ENCODE results near the gene FALEC. TPM values are rescaled to one million over a fixed set of nuclear protein-coding genes. Genes with fewer than 3 reads are reported as not detected.

Gene FALEC
- total and polyA plus RNA-seq, 8 donors, result 0.93 TPM; not detected in 7

DNA sequence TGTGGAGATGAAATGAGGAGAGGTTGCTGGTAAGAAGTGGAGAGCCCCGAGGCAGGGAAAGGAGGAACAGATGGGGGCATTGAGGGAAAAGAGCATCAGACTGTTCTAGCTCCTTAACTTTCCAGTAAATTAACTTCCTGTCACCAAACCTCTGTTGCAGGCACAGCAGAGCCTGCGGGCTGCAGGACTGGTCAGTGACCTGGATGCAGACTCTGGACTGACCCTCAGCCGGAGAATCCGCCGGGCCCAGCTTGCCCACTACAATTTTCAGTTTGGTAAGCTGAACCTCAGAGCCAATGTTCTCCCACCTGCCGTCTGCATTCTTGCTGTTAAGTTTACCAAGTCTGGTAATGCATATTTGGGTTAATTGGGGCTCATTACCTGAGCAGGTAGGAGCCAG lies 10.1 kb upstream of the FALEC start:
- TF ChIP-seq POLR2A (IDR thresholded peaks at IDR 0.05) (no peak), CTCF (IDR thresholded peaks at IDR 0.05) (no peak), POLR2AphosphoS5 (IDR thresholded peaks at IDR 0.05) (no peak), EP300 (IDR thresholded peaks at IDR 0.05) (no peak)
- no peak for DNase-seq
- no peaks in the 10 kb centered on the region for H3K27me3 ChIP-seq
- H3K27ac ChIP-seq, result no peak overlapping the region
- H3K9me3 ChIP-seq, result no peaks in the 10 kb centered on the region
- peaks cover 26 to 75% (median 67%) of the 10 kb centered on the region in 4 donors for H3K36me3 ChIP-seq
- intact Hi-C loops (cut with DNase I; ENCODE audit: low total_unique reads), result no loop called here
- H3K4me3 ChIP-seq, result no peak overlapping the region
- WGBS, 5 donors, result 85 to 92% (median 89%) methylated on average over 5 to 6 of the region's 6 CpGs
- H3K4me1 ChIP-seq, result peaks cover 0 to 22% (median 9%) of the 10 kb centered on the region in 4 donors

GRCh38 chr1:150507912-150508864 lies 7.4 kb upstream of the FALEC start, which contains the start of gene ECM1:
Gene ECM1, plus strand, starts transcription at chr1:150508109. Its CDS starts 101 bp downstream, at chr1:150508210.
- Histone ChIP-seq H3K4me3 (peak within 1 kb of the TSS in 3 of 4 donors; percentile 5 to 15 (median 7)), H3K27ac (peak within 1 kb of the TSS in 4 of 5 donors; percentile 60 to 71 (median 64)), H3K36me3 (peaks cover 26 to 62% (median 57%) of the 10 kb centered on the region in 4 donors), H3K27me3 (no peaks in the 10 kb centered on the region), H3K9me3 (no peaks in the 10 kb centered on the region), H3K4me1 (peaks cover 0 to 28% (median 9%) of the 10 kb centered on the region in 4 donors)
- WGBS, 5 donors, result 47 to 63% (median 53%) methylated on average over 6 to 7 of the region's 7 CpGs
- intact Hi-C loops (cut with DNase I; ENCODE audit: low total_unique reads), result no loop called here
- TF ChIP-seq CTCF (IDR thresholded peaks at IDR 0.05) (no peak), POLR2AphosphoS5 (IDR thresholded peaks at IDR 0.05) (peak in 1 of 3 donors; percentile 21)
- peak; percentile 33 to 60 for DNase-seq

DNA sequence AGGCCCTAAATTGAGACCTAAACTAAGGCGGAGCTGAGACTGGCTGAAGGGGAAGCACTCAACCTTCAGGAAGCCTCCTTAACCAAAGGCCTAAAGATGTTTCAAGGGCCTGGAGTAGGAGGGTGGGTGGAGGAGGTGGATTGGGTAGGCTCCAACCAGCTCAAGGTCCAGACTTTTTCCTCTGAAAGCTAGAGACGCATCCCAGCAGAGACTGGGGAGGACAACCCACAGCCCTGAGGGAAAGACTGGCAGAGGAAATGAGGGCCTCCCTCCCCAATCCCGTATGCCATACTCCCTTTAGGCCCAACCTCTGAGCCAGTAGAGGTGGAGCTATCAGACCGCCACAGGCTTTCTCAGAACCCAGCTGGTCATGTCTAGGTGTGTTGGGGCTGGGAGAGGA lies 6.6 kb upstream of the FALEC start:
- Histone ChIP-seq H3K9me3 (no peaks in the 10 kb centered on the region), H3K27ac (peak overlapping the region in 3 of 5 donors; percentile 61 to 71 (median 67)), H3K4me3 (no peak overlapping the region), H3K27me3 (no peaks in the 10 kb centered on the region), H3K36me3 (peaks cover 26 to 57% (median 52%) of the 10 kb centered on the region in 4 donors), H3K4me1 (peaks cover 0 to 34% (median 9%) of the 10 kb centered on the region in 4 donors)
- no peak for DNase-seq
- intact Hi-C loops (cut with DNase I; ENCODE audit: low total_unique reads), result no loop called here
- no peak for TF ChIP-seq POLR2AphosphoS5 (IDR thresholded peaks at IDR 0.05)
- no peak for TF ChIP-seq POLR2A (IDR thresholded peaks at IDR 0.05)
- no peak for TF ChIP-seq EP300 (IDR thresholded peaks at IDR 0.05)
- TF ChIP-seq CTCF (IDR thresholded peaks at IDR 0.05), result no peak
- 68 to 80% (median 73%) methylated on average over 4 of the region's 4 CpGs for WGBS, 5 donors

DNA sequence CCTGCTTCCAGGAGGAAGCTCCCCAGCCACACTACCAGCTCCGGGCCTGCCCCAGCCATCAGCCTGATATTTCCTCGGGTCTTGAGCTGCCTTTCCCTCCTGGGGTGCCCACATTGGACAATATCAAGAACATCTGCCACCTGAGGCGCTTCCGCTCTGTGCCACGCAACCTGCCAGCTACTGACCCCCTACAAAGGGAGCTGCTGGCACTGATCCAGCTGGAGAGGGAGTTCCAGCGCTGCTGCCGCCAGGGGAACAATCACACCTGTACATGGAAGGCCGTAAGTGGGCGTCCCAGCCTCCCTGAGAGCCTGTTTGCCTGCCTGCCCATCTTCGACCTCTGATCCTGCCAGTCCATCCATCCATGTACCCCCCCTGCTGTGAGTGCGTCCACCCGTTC lies 4.0 kb upstream of the FALEC start:
- no peak overlapping the region for H3K27ac ChIP-seq
- no peak overlapping the region for H3K4me3 ChIP-seq
- intact Hi-C loops (cut with DNase I; ENCODE audit: low total_unique reads), result no loop called here
- TF ChIP-seq POLR2A (IDR thresholded peaks at IDR 0.05), result no peak
- no peak for TF ChIP-seq EP300 (IDR thresholded peaks at IDR 0.05)
- no peak for TF ChIP-seq CTCF (IDR thresholded peaks at IDR 0.05)
- TF ChIP-seq POLR2AphosphoS5 (IDR thresholded peaks at IDR 0.05), result no peak
- H3K9me3 ChIP-seq, result no peaks in the 10 kb centered on the region
- DNase-seq, result peak in 1 of 2 donors; percentile 61
- 70 to 89% (median 88%) methylated on average over 6 to 12 of the region's 12 CpGs for WGBS, 5 donors
- no peaks in the 10 kb centered on the region for H3K27me3 ChIP-seq
- H3K4me1 ChIP-seq, result peaks cover 19 to 54% (median 23%) of the 10 kb centered on the region in 4 donors
- peaks cover 5 to 31% (median 26%) of the 10 kb centered on the region in 4 donors for H3K36me3 ChIP-seq

Data from stomach (tissue), 9 donors.